ENCODE measurements around the gene DTNB. TPM values are rescaled to one million over a fixed set of nuclear protein-coding genes. Genes with fewer than 3 reads are reported as not detected.

DTNB gene
- total and polyA plus RNA-seq, 9 donors, result 8.0 to 24.9 (median 17.5) TPM

GRCh38 chr2:25589676-25590205, 83.6 kb downstream of the DTNB start:
- Histone ChIP-seq H3K27me3 (no peaks in the 10 kb centered on the region), H3K9me3 (no peaks in the 10 kb centered on the region), H3K27ac (no peak overlapping the region), H3K4me3 (no peak overlapping the region), H3K4me1 (ENCODE audit: insufficient read depth) (peaks cover 6% of the 10 kb centered on the region), H3K36me3 (no peaks in the 10 kb centered on the region)
- no peak for DNase-seq
- 95 to 97% (median 96%) methylated on average over 13 of the region's 13 CpGs for WGBS, 3 donors
- TF ChIP-seq EP300 (IDR thresholded peaks at IDR 0.05) (no peak), POLR2A (IDR thresholded peaks at IDR 0.05) (no peak), CTCF (IDR thresholded peaks at IDR 0.05) (no peak)
- intact Hi-C loops (cut with DNase I), result loop anchor here in 1 of 4 donors (10.0 kb wide), 1 partner anchor 85 kb away; the partner anchor contains the start of gene DTNB

GRCh38 chr2:25588576-25588975, 84.8 kb downstream of the DTNB start:
- 97 to 100% (median 99%) methylated on average over 4 of the region's 4 CpGs for WGBS, 3 donors
- H3K9me3 ChIP-seq, result no peaks in the 10 kb centered on the region
- TF ChIP-seq CTCF (IDR thresholded peaks at IDR 0.05) (no peak), EP300 (IDR thresholded peaks at IDR 0.05) (no peak), POLR2A (IDR thresholded peaks at IDR 0.05) (no peak)
- no peaks in the 10 kb centered on the region for H3K27me3 ChIP-seq
- no peak overlapping the region for H3K4me3 ChIP-seq
- intact Hi-C loops (cut with DNase I), result no loop called here
- H3K36me3 ChIP-seq, result no peaks in the 10 kb centered on the region
- no peak for DNase-seq
- peaks cover 6% of the 10 kb centered on the region for H3K4me1 ChIP-seq (ENCODE audit: insufficient read depth)
- no peak overlapping the region for H3K27ac ChIP-seq

GRCh38 chr2:25587361-25587760, 86.0 kb downstream of the DTNB start:
- Histone ChIP-seq H3K36me3 (no peaks in the 10 kb centered on the region), H3K4me3 (no peak overlapping the region), H3K9me3 (no peaks in the 10 kb centered on the region), H3K27me3 (no peaks in the 10 kb centered on the region), H3K4me1 (ENCODE audit: insufficient read depth) (peaks cover 4% of the 10 kb centered on the region), H3K27ac (no peak overlapping the region)
- no peak for TF ChIP-seq POLR2A (IDR thresholded peaks at IDR 0.05)
- TF ChIP-seq EP300 (IDR thresholded peaks at IDR 0.05), result no peak
- no peak for TF ChIP-seq CTCF (IDR thresholded peaks at IDR 0.05)
- intact Hi-C loops (cut with DNase I), result no loop called here
- WGBS, 3 donors, result 72 to 79% (median 72%) methylated on average over 4 of the region's 4 CpGs
- DNase-seq, result no peak

GRCh38 chr2:25586726-25587144, 86.6 kb downstream of the DTNB start:
- Histone ChIP-seq H3K27me3 (no peaks in the 10 kb centered on the region), H3K4me1 (ENCODE audit: insufficient read depth) (peaks cover 4% of the 10 kb centered on the region), H3K36me3 (no peaks in the 10 kb centered on the region), H3K27ac (no peak overlapping the region), H3K9me3 (no peaks in the 10 kb centered on the region), H3K4me3 (no peak overlapping the region)
- DNase-seq, result no peak
- intact Hi-C loops (cut with DNase I), result no loop called here
- no peak for TF ChIP-seq CTCF (IDR thresholded peaks at IDR 0.05)
- TF ChIP-seq EP300 (IDR thresholded peaks at IDR 0.05), result no peak
- no peak for TF ChIP-seq POLR2A (IDR thresholded peaks at IDR 0.05)
- WGBS, 3 donors, result 40 to 73% (median 51%) methylated on average over 4 of the region's 4 CpGs

Data from ovary (tissue), 9 donors.